HG03025 (cell line): Measurements from ENCODE around the gene PHKG2.
A peak's percentile ranks its signal among the peaks of the same experiment; 100 is the strongest.

Source experiments
- ATAC-seq: cut with Tn5 transposase; IDR thresholded peaks from one replicate; pipeline ENCODE4 v1.9.1; 2021; ENCODE audit warnings: mild to moderate bottlenecking, moderate library complexity; ENCODE audit not compliant: unreplicated experiment, low FRiP score

Gene PHKG2

GRCh38 chr16:30725418-30725792 lies 22.8 kb upstream of the PHKG2 start:
- ATAC-seq: no peak

DNA sequence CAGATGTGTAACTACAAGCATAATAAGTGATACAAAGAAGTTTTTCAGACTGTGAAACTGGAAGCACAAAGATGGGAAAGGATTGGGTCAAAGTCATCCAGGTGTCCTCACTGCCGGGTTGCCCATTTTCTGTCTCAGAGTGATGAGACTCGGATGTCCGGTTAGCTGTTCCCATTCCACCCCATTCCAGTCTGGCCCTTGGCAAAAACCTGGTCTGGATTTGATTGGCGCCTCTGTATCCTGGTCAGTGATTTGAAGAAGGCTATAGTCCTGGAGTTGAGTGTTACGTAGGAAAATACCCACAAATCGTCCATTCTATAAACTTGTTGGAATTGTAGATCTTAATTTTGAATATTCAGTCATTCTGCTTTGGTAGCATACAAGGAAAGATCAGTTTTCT lies 19.9 kb upstream of the PHKG2 start:
- no peak for ATAC-seq

DNA sequence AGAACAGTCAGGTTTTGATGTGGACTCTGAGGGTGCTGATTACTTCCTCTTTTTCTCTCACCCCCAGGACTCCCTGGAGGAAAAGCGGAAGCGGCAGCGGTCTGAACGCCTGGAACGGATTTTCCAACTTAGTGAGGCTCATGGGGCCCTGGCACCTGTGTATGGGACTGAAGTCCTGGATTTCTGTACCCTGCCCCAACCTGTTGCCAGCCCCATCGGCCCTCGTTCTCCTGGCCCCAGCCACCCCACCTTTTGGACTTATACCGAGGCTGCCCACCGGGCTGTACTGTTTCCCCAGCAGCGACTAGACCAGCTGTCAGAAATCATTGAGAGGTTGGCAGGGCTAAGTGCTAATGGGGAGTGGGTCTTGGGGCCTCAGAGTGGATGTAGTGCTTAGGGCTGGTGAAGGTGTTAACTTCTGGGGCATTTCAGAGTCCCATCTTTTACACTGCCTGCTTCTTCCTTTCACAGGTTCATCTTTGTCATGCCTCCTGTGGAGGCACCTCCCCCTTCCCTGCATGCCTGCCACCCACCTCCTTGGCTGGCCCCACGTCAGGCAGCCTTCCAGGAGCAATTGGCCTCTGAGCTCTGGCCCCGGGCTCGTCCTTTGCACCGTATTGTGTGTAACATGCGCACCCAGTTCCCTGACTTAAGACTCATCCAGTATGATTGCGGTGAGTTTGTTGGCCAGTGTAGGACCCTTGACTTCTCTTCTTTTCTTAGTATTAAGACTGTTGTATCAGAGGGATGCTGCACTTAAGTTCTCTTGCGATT lies 19.1 kb upstream of the PHKG2 start:
- ATAC-seq: no peak

DNA sequence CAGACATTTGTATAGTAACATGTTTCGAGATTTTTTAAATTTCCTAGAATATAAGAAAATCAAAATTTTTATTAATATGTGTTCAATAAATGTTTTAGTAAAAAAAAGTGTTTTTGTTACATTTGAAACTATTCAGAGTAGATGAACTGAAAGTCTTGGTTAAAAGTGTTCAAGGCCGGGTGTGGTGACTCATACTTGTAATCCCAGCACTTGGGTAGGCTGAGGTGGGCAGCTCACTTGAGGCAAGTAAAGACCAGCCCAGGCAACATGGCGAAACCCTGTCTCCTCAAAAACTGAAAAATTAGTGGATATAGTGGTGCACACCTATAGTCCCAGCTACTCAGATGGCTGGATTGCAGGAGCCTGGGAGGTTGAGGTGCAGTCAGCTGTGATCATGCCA lies 16.8 kb upstream of the PHKG2 start:
- ATAC-seq: no peak

GRCh38 chr16:30736995-30737793 lies 11.0 kb upstream of the PHKG2 start:
- ATAC-seq: no peak

DNA sequence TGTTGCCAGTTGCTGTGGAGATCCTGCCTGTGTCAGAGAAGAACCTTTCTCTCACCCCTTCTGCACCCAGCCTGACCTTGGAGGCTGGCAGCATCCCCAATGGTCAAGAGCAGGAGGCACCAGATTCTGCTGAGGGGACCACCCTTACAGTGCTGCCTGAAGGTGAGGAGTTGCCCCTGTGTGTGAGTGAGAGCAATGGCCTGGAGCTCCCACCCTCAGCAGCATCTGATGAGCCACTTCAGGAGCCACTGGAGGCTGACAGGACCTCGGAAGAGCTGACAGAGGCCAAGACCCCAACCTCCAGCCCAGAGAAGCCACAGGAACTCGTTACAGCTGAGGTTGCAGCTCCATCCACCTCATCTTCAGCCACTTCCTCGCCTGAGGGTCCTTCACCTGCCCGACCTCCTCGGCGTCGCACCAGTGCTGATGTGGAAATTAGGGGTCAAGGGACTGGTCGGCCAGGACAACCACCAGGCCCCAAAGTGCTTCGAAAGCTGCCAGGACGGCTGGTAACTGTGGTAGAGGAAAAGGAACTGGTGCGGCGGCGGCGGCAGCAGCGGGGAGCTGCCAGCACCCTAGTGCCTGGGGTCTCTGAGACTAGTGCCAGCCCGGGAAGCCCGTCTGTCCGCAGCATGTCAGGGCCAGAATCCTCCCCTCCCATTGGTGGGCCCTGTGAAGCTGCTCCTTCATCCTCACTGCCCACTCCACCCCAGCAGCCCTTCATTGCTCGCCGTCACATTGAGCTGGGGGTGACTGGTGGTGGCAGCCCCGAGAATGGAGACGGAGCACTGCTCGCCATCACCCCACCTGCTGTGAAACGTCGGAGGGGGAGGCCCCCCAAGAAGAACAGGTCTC lies 10.2 kb upstream of the PHKG2 start:
- no peak for ATAC-seq

- no peak for ATAC-seq
These were observed 9.0 kb upstream of the PHKG2 start for GRCh38 chr16:30738984-30739951.

- ATAC-seq: no peak
These were observed 7.6 kb upstream of the PHKG2 start for GRCh38 chr16:30740364-30741251.

- ATAC-seq: no peak
These were observed 6.7 kb upstream of the PHKG2 start for GRCh38 chr16:30741461-30741914.

- ATAC-seq: no peak
These were observed 4.5 kb upstream of the PHKG2 start for GRCh38 chr16:30743716-30744115.

DNA sequence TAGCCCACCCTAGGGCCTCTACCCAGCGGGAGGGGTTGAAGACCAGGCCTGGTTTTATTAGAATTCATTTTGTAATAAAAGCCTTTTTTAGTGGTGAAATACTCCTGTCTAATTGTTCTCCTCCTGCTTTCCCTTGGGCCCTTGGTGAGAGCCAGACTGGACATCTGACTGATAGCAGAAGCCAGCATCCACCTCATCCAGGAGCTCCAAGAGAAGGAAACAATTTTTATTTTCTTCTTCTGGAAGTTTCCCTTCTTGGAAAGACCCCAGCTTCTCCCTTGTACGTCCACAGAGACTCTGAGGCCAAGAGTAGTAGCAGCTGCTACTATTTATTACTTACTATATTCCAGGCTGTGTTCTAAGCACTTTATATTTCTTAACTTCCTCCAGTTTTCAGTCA lies 4.0 kb upstream of the PHKG2 start:
- no peak for ATAC-seq

- no peak for ATAC-seq
These were observed 3.1 kb upstream of the PHKG2 start for GRCh38 chr16:30745082-30745481.

DNA sequence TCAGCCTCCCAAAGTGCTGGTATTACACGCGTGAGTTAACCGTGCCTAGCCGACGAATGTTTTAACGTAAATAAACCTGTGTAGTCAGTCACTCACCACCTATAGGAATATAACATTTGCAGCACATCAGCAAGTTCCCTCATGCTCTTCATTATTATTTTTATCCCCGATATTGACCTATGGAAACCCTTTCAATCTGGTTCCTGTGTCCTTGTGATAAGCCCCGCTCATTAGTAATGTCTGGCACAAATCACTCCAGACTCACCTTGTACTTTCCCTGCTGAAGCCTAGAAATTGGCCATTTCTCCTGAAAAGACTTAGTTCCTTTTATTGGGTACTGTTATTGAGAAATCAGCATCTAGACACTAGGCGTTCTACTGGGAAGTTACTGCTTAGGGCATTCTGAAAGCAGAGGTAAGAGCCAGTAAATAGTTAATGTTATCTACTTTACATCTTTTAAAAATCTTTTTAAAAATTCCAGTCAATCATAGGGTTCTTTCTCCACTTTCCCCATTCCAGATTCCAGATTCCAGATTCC lies 1.5 kb upstream of the PHKG2 start:
- no peak for ATAC-seq

GRCh38 chr16:30747331-30747730 lies 894 bp upstream of the PHKG2 start:
- ATAC-seq: no peak

GRCh38 chr16:30748634-30749445 lies 615 bp downstream of the PHKG2 start:
- ATAC-seq: peak; percentile 21

- no peak for ATAC-seq
These were observed 2.0 kb downstream of the PHKG2 start for GRCh38 chr16:30750201-30750600.

GRCh38 chr16:30750876-30751465 lies 2.7 kb downstream of the PHKG2 start:
- no peak for ATAC-seq
